Endothelial cell of umbilical vein (primary cell): ENCODE results near the gene BPIFB3.

Source experiments
- CTCF ChIP-seq, 2 donors: IDR thresholded peaks; 1 replicate in 1 of 2; 2 replicates in 1 of 2; pipeline ENCODE4 v1.5.1; 2011; ENCODE audit warnings: low read length in 2 of 2, mild to moderate bottlenecking in 2 of 2, moderate library complexity in 2 of 2, control low read depth in 1 of 2, inconsistent platforms in 1 of 2, low read depth in 1 of 2; ENCODE audit not compliant: insufficient read depth in 1 of 2; ENCODE audit errors: extremely low read depth in 1 of 2
- EZH2 ChIP-seq: IDR thresholded peaks from 2 replicates; pipeline ENCODE4 v1.6.1; 2012; ENCODE audit warnings: borderline replicate concordance, low read depth, mild to moderate bottlenecking, moderate library complexity, low read length, inconsistent platforms; ENCODE audit not compliant: severe bottlenecking
- POLR2A ChIP-seq: IDR thresholded peaks from 2 replicates; pipeline ENCODE4 v1.6.1; 2012; ENCODE audit warnings: low read depth, mild to moderate bottlenecking, control low read depth, low read length
- POLR2AphosphoS5 ChIP-seq: IDR thresholded peaks from 2 replicates; pipeline ENCODE4 v1.6.1; 2012; ENCODE audit warnings: low read depth, mild to moderate bottlenecking, control low read depth, low read length, moderate library complexity; ENCODE audit not compliant: insufficient read depth

GRCh38 chr20:33030076-33030475, 23.6 kb upstream of the BPIFB3 start:
- TF ChIP-seq CTCF (IDR thresholded peaks at IDR 0.05; ENCODE audit: extremely low read depth in 1 of 2, insufficient read depth in 1 of 2, low read depth in 1 of 2, low read length in 2 of 2) (no peak), POLR2AphosphoS5 (no peak), POLR2A (no peak), EZH2 (no peak)
